H9 (cell line): Measurements from ENCODE around the gene ADGRB3. TPM values are rescaled to one million over a fixed set of nuclear protein-coding genes. Genes with fewer than 3 reads are reported as not detected.

ENCODE experiments used
- DNase-seq: peaks from one replicate; pipeline ENCODE4 v3.0.0-alpha.2; 2017
- H2AFZ ChIP-seq: one replicate; pipeline ENCODE4 v1.6.1; 2013; ENCODE audit warnings: mild to moderate bottlenecking, low read length, control low read depth, moderate library complexity
- H2AK5ac ChIP-seq: 2 replicates; pipeline ENCODE4 v1.6.1; 2013; ENCODE audit warnings: low read length, control low read depth, mixed read lengths; ENCODE audit not compliant: insufficient read length
- H2BK120ac ChIP-seq: one replicate; pipeline ENCODE4 v1.6.1; 2013; ENCODE audit warnings: low read depth, mild to moderate bottlenecking, low read length, control low read depth, inconsistent platforms; ENCODE audit not compliant: poor library complexity, severe bottlenecking
- H2BK12ac ChIP-seq: 2 replicates; pipeline ENCODE4 v1.6.1; 2013; ENCODE audit warnings: low read length, control low read depth, mixed read lengths, low read depth; ENCODE audit not compliant: insufficient read length
- H2BK15ac ChIP-seq: 2 replicates; pipeline ENCODE4 v1.6.1; 2013; ENCODE audit warnings: low read depth, low read length, control low read depth
- H2BK20ac ChIP-seq: one replicate; pipeline ENCODE4 v1.6.1; 2013; ENCODE audit warnings: low read depth, mild to moderate bottlenecking, low read length, control low read depth, inconsistent platforms; ENCODE audit not compliant: poor library complexity, severe bottlenecking
- H2BK5ac ChIP-seq: 2 replicates; pipeline ENCODE4 v1.6.1; 2013; ENCODE audit warnings: low read length, control low read depth, mixed read lengths; ENCODE audit not compliant: insufficient read length
- H3K14ac ChIP-seq: 2 replicates; pipeline ENCODE4 v1.6.1; 2013; ENCODE audit warnings: low read length, control low read depth; ENCODE audit not compliant: insufficient read depth
- H3K18ac ChIP-seq: 2 replicates; pipeline ENCODE4 v1.6.1; 2013; ENCODE audit warnings: low read depth, mild to moderate bottlenecking, mixed read lengths, low read length, control low read depth; ENCODE audit not compliant: insufficient read length
- H3K23ac ChIP-seq: 2 replicates; pipeline ENCODE4 v1.6.1; 2013; ENCODE audit warnings: low read length, control low read depth, mixed read lengths, low read depth; ENCODE audit not compliant: insufficient read length
- H3K23me2 ChIP-seq: 2 replicates; pipeline ENCODE4 v1.6.1; 2013; ENCODE audit warnings: low read depth, mild to moderate bottlenecking, mixed read lengths, low read length, control low read depth; ENCODE audit not compliant: insufficient read length, poor library complexity, severe bottlenecking
- H3K27ac ChIP-seq: 2 replicates; pipeline ENCODE4 v1.5.1; 2013; ENCODE audit warnings: low read length, control low read depth, mixed read lengths, low read depth; ENCODE audit not compliant: insufficient read length
- H3K27me3 ChIP-seq: 2 replicates; pipeline ENCODE4 v1.6.1; 2013; ENCODE audit warnings: low read length, control low read depth, inconsistent platforms; ENCODE audit not compliant: insufficient read depth
- H3K4ac ChIP-seq: 2 replicates; pipeline ENCODE4 v1.6.1; 2013; ENCODE audit warnings: low read depth, mild to moderate bottlenecking, control low read depth, inconsistent platforms, low read length, moderate library complexity
- H3K4me1 ChIP-seq: 2 replicates; pipeline ENCODE4 v1.6.1; 2013; ENCODE audit warnings: low read length, control low read depth, inconsistent platforms; ENCODE audit not compliant: insufficient read depth
- H3K4me2 ChIP-seq: 2 replicates; pipeline ENCODE4 v1.6.1; 2013; ENCODE audit warnings: low read length, control low read depth, mixed read lengths; ENCODE audit not compliant: insufficient read length, insufficient read depth
- H3K56ac ChIP-seq: 2 replicates; pipeline ENCODE4 v1.6.1; 2013; ENCODE audit warnings: low read depth, mild to moderate bottlenecking, mixed read lengths, low read length, control low read depth; ENCODE audit not compliant: insufficient read length
- H3K79me1 ChIP-seq: 2 replicates; pipeline ENCODE4 v1.6.1; 2013; ENCODE audit warnings: low read depth, mild to moderate bottlenecking, moderate library complexity, low read length, control low read depth, inconsistent platforms; ENCODE audit not compliant: insufficient read depth, poor library complexity, severe bottlenecking
- H3K79me2 ChIP-seq: 2 replicates; pipeline ENCODE4 v1.6.1; 2013; ENCODE audit warnings: low read length, control low read depth, inconsistent platforms; ENCODE audit not compliant: insufficient read depth
- H3K9ac ChIP-seq: 2 replicates; pipeline ENCODE4 v1.6.1; 2013; ENCODE audit warnings: low read length, control low read depth, mixed read lengths; ENCODE audit not compliant: insufficient read length; ENCODE audit errors: extremely low read depth
- H3K9me3 ChIP-seq: one replicate; pipeline ENCODE4 v1.6.1; 2013; ENCODE audit warnings: low read depth, low read length, inconsistent platforms; ENCODE audit not compliant: control insufficient read depth
- H3T11ph ChIP-seq: one replicate; pipeline ENCODE4 v1.6.1; 2013; ENCODE audit warnings: mild to moderate bottlenecking, low read length, control low read depth, inconsistent platforms
- H4K20me1 ChIP-seq: one replicate; pipeline ENCODE4 v1.6.1; 2013; ENCODE audit not compliant: control insufficient read depth, insufficient read length, insufficient read depth
- H4K5ac ChIP-seq: 2 replicates; pipeline ENCODE4 v1.6.1; 2013; ENCODE audit warnings: low read depth, mild to moderate bottlenecking, mixed read lengths, low read length, control low read depth; ENCODE audit not compliant: insufficient read length
- H4K8ac ChIP-seq: replicated peaks from 2 replicates; pipeline ENCODE4 v1.6.1; 2013; ENCODE audit warnings: low read length, control low read depth, mixed read lengths, low read depth; ENCODE audit not compliant: insufficient read length
- H4K91ac ChIP-seq: 2 replicates; pipeline ENCODE4 v1.6.1; 2013; ENCODE audit warnings: low read depth, mild to moderate bottlenecking, moderate library complexity, mixed read lengths, low read length, control low read depth; ENCODE audit not compliant: insufficient read length
- H3K27ac Mint-ChIP-seq, 3 experiments: 2 replicates in 2 of 3; 3 replicates in 1 of 3; pipeline ENCODE4 v1.8.0; 2020 to 2021; ENCODE audit warnings: mixed read lengths in 3 of 3, mild to moderate bottlenecking in 1 of 3, moderate library complexity in 1 of 3
- H3K27me3 Mint-ChIP-seq: 2 replicates; pipeline ENCODE4 v1.8.0; 2021; ENCODE audit warnings: low read depth, mild to moderate bottlenecking, moderate library complexity, mixed read lengths
- H3K36me3 Mint-ChIP-seq, 3 experiments: 2 replicates in 2 of 3; 3 replicates in 1 of 3; pipeline ENCODE4 v1.8.0; 2020 to 2021; ENCODE audit warnings: low read depth in 3 of 3, mixed read lengths in 3 of 3; ENCODE audit not compliant: insufficient read depth in 1 of 3
- H3K4me1 Mint-ChIP-seq, 2 experiments: 2 replicates each; pipeline ENCODE4 v1.8.0; 2020; ENCODE audit warnings: mixed read lengths in 2 of 2
- H3K4me3 Mint-ChIP-seq, 2 experiments: 2 replicates in 1 of 2; 3 replicates in 1 of 2; pipeline ENCODE4 v1.8.0; 2020 to 2021; ENCODE audit warnings: mild to moderate bottlenecking in 2 of 2, mixed read lengths in 2 of 2, moderate library complexity in 1 of 2
- H3K9me3 Mint-ChIP-seq, 2 experiments: 2 replicates in 1 of 2; 3 replicates in 1 of 2; pipeline ENCODE4 v1.8.0; 2020; ENCODE audit warnings: mild to moderate bottlenecking in 2 of 2, mixed read lengths in 2 of 2, moderate library complexity in 1 of 2
- WGBS: extraction: QIAGEN DNeasy Blood & Tissue Kit; methylation state at CpG from one replicate; pipeline ENCODE4 v1.1.7; 2013; ENCODE audit warnings: missing lambda C conversion rate, low lambda C conversion rate, mixed read lengths; ENCODE audit not compliant: insufficient read length; ENCODE audit errors: extremely low coverage; 5-methylcytosine and 5-hydroxymethylcytosine counted together
- total RNA-seq: library from RNA; stranded (reverse); gene quantifications from 2 replicates; pipeline ENCODE4 v1.2.1, GENCODE V29; 2021
- TF ChIP-seq, protein P1 (sequence below): fragments of 200-600 bp; sonication (generic); conservative IDR thresholded peaks from 3 replicates; pipeline ENCODE4 v1.8.0; 2021; ENCODE audit warnings: antibody characterized with exemption, mild to moderate bottlenecking

Gene ADGRB3
- total RNA-seq, 1 experiment from 2014 or later, result 0.37 TPM

DNA sequence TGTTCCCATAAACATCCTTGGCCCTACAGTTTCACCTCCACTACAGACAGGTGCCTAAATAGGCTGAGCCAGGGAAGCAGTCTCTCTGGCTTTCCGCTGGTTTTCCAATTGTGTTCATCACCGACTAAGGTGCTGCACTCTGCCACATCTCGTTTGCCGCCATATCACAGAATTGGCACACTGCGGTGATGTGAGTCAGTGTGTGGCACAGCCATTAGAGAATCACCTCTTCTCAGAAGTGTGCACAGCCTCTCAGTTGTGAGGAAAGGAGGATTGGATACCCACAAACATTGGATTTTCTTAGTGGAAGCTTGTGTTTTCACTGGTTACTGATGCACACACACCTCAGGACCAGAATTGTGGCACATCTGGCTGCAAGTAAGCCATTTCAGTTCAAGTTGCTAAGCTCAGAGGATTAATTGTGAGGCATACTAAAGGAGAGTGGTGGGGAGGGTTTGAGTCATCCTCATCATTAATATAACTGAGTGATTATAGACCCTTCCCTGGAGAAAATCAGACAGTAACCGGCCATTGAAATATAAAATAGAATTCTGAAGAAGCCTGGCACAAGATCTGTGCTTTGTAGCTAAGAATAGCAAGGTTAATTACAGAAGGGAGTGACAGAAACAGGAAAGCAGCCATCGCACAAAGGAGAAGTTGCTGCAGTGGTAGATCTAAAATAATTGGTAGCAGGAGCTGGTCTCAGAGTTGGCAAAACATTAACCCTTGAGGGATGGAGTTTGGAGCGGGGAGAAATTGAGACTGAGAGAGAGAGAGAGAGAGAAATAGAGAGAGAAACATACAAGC is 654.8 kb downstream of the ADGRB3 start:
- no peak overlapping the region; a peak in 1 of 7 replicates for H3K27ac Mint-ChIP-seq
- no peak overlapping the region for H4K8ac ChIP-seq
- no CpG with 5 or more reads among the region's 8 CpGs for WGBS

More for the DNA sequence above, 654.8 kb downstream of the ADGRB3 start:
- no peak overlapping the region for H2BK20ac ChIP-seq
- H2BK120ac ChIP-seq, result no peak overlapping the region
- no peaks in the 10 kb centered on the region for H3K79me2 ChIP-seq
- TF ChIP-seq, protein P1, sequence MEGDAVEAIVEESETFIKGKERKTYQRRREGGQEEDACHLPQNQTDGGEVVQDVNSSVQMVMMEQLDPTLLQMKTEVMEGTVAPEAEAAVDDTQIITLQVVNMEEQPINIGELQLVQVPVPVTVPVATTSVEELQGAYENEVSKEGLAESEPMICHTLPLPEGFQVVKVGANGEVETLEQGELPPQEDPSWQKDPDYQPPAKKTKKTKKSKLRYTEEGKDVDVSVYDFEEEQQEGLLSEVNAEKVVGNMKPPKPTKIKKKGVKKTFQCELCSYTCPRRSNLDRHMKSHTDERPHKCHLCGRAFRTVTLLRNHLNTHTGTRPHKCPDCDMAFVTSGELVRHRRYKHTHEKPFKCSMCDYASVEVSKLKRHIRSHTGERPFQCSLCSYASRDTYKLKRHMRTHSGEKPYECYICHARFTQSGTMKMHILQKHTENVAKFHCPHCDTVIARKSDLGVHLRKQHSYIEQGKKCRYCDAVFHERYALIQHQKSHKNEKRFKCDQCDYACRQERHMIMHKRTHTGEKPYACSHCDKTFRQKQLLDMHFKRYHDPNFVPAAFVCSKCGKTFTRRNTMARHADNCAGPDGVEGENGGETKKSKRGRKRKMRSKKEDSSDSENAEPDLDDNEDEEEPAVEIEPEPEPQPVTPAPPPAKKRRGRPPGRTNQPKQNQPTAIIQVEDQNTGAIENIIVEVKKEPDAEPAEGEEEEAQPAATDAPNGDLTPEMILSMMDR, result no peak
- Mint-ChIP-seq H3K27me3 (no peaks in the 10 kb centered on the region), H3K36me3 (no peaks in the 10 kb centered on the region), H3K9me3 (no peaks in the 10 kb centered on the region), H3K4me3 (no peak overlapping the region), H3K4me1 (peaks cover 2 to 4% of the 10 kb centered on the region in 2 experiments; a peak in 1 of 4 replicates)
- H3K56ac ChIP-seq, result no peak overlapping the region
- no peaks in the 10 kb centered on the region for H3K23me2 ChIP-seq
- no peaks in the 10 kb centered on the region for H3K79me1 ChIP-seq
- H3T11ph ChIP-seq, result no peak overlapping the region
- no peaks in the 10 kb centered on the region for H3K27me3 ChIP-seq
- H3K9ac ChIP-seq, result no peak overlapping the region
- no peaks in the 10 kb centered on the region for H4K20me1 ChIP-seq
- H4K91ac ChIP-seq, result no peak overlapping the region
- no peak overlapping the region for H3K27ac ChIP-seq
- H2BK15ac ChIP-seq, result no peak overlapping the region
- no peak overlapping the region for H2BK12ac ChIP-seq
- no peak overlapping the region for H3K4me2 ChIP-seq
- no peak overlapping the region for H2AK5ac ChIP-seq
- no peak for DNase-seq
- no peak overlapping the region for H3K14ac ChIP-seq
- no peaks in the 10 kb centered on the region for H3K9me3 ChIP-seq
- no peaks in the 10 kb centered on the region; the same call in 1 of the 2 replicates for H3K4me1 ChIP-seq
- no peak overlapping the region for H2BK5ac ChIP-seq
- no peak overlapping the region for H2AFZ ChIP-seq
- H3K23ac ChIP-seq, result no peak overlapping the region
- H3K18ac ChIP-seq, result no peak overlapping the region
- H3K4ac ChIP-seq, result no peak overlapping the region
- H4K5ac ChIP-seq, result no peak overlapping the region
